Sigmoid colon (tissue), 4 donors: ENCODE data around the gene DNASE2B.

Experiments
- EP300 ChIP-seq, 4 donors: sonication (generic); formaldehyde crosslinking; IDR thresholded peaks; one replicate each; pipeline ENCODE4 v1.6.1; 2017; ENCODE audit warnings: antibody characterized with exemption in 4 of 4
- POLR2A ChIP-seq, 2 donors: fragments of 450-650 bp; IDR thresholded peaks; one replicate each; pipeline ENCODE4 v1.6.1; 2016; ENCODE audit warnings: antibody characterized with exemption in 2 of 2, mild to moderate bottlenecking in 2 of 2, moderate library complexity in 2 of 2
- TF ChIP-seq, protein P1 (sequence below), 4 experiments: fragments of 450-650 bp in 3 of 4; fragments of 200-600 bp in 1 of 4; IDR thresholded peaks; one replicate each; pipeline ENCODE4 v1.5.1; 2016 to 2019; ENCODE audit warnings: antibody characterized with exemption in 4 of 4, mild to moderate bottlenecking in 3 of 4, moderate library complexity in 2 of 4

DNA sequence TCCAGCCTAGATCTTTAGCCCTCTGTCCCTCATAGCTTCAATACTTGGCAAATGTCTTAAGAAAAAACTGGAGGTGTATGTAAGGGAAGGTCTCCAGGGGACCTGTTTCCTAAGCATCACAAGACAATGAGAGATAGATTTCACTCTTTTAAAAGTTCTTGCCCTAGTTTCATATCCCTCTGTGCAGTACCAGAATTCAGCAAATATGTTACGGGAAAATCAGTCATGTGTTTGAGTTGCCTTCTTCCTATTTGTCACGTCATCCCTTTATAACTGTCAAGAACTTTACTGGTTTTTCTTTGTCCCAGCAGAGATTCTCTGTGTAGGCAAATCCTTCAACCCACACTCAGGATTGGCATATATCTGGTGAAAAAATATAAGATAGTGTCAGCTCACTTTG is 32.3 kb downstream of the DNASE2B start:
- TF ChIP-seq, protein P1, sequence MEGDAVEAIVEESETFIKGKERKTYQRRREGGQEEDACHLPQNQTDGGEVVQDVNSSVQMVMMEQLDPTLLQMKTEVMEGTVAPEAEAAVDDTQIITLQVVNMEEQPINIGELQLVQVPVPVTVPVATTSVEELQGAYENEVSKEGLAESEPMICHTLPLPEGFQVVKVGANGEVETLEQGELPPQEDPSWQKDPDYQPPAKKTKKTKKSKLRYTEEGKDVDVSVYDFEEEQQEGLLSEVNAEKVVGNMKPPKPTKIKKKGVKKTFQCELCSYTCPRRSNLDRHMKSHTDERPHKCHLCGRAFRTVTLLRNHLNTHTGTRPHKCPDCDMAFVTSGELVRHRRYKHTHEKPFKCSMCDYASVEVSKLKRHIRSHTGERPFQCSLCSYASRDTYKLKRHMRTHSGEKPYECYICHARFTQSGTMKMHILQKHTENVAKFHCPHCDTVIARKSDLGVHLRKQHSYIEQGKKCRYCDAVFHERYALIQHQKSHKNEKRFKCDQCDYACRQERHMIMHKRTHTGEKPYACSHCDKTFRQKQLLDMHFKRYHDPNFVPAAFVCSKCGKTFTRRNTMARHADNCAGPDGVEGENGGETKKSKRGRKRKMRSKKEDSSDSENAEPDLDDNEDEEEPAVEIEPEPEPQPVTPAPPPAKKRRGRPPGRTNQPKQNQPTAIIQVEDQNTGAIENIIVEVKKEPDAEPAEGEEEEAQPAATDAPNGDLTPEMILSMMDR (IDR thresholded peaks at IDR 0.05) = no peak
- TF ChIP-seq POLR2A (IDR thresholded peaks at IDR 0.05) (no peak), EP300 (IDR thresholded peaks at IDR 0.05) (no peak)
